Cardiac muscle cell (in vitro differentiated cells and primary cell): Measurements from ENCODE around the gene YPEL1. TPM values are rescaled to one million over a fixed set of nuclear protein-coding genes. Genes with fewer than 3 reads are reported as not detected.

Source experiments
- DNase-seq, 2 donors: peaks; one replicate each; pipeline versions ENCODE4 v3.0.0 to v3.0.0-alpha.2; 2010 to 2017; ENCODE audit warnings: low read depth in 1 of 2, low spot score in 1 of 2
- H3K27ac ChIP-seq: fragments of 200-600 bp; sonication (generic); 2 replicates; pipeline ENCODE4 v1.5.1; 2016
- H3K27me3 ChIP-seq: fragments of 200-600 bp; sonication (generic); 2 replicates; pipeline ENCODE4 v1.6.0; 2016; ENCODE audit warnings: control low read depth
- H3K36me3 ChIP-seq: fragments of 200-600 bp; sonication (generic); 2 replicates; pipeline ENCODE4 v1.5.1; 2016; ENCODE audit warnings: control low read depth
- H3K4me1 ChIP-seq: fragments of 200-600 bp; sonication (generic); 2 replicates; pipeline ENCODE4 v1.8.1; 2017; ENCODE audit warnings: low read depth, mild to moderate bottlenecking, mixed run types
- H3K4me3 ChIP-seq: fragments of 200-600 bp; sonication (generic); 2 replicates; pipeline ENCODE4 v1.5.1; 2016; ENCODE audit warnings: mild to moderate bottlenecking
- H3K9me3 ChIP-seq: fragments of 200-600 bp; sonication (generic); 2 replicates; pipeline ENCODE4 v1.5.1; 2017; ENCODE audit warnings: low read depth, mild to moderate bottlenecking, control low read depth
- CTCF ChIP-seq: IDR thresholded peaks from 2 replicates; pipeline ENCODE4 v1.5.1; 2012; ENCODE audit warnings: low read depth, mild to moderate bottlenecking, low read length
- polyA plus RNA-seq: library from polyadenylated mRNA; unstranded; fragments of >200 nt; fragmentation: Nextera tagmentation; extraction: Ambion mirVana; gene quantifications from 2 replicates; pipeline ENCODE4 v1.2.1, GENCODE V29; 2016
- total RNA-seq: library from RNA; depleted of rRNA; stranded (reverse); fragments of >200 nt; gene quantifications from 2 replicates; pipeline ENCODE4 v1.2.3, GENCODE V29; 2016

Gene YPEL1
- total and polyA plus RNA-seq, 2 experiments from 2014 or later, result 20.4 to 22.4 TPM

GRCh38 chr22:21690401-21690801, 45.2 kb downstream of the YPEL1 start:
- Histone ChIP-seq H3K27me3 (no peaks in the 10 kb centered on the region), H3K36me3 (peaks cover 8% of the 10 kb centered on the region), H3K9me3 (no peaks in the 10 kb centered on the region), H3K27ac (peak overlapping the region; percentile 23), H3K4me1 (no peaks in the 10 kb centered on the region), H3K4me3 (no peak overlapping the region)
- no peak for DNase-seq
- no peak for TF ChIP-seq CTCF

GRCh38 chr22:21688706-21689381, 46.8 kb downstream of the YPEL1 start:
- no peak for DNase-seq
- H3K9me3 ChIP-seq, result no peaks in the 10 kb centered on the region
- H3K4me3 ChIP-seq, result no peak overlapping the region
- no peak for TF ChIP-seq CTCF
- no peaks in the 10 kb centered on the region for H3K4me1 ChIP-seq
- no peak overlapping the region for H3K27ac ChIP-seq
- H3K36me3 ChIP-seq, result peaks cover 16% of the 10 kb centered on the region
- no peaks in the 10 kb centered on the region for H3K27me3 ChIP-seq

GRCh38 chr22:21688341-21688705, 47.3 kb downstream of the YPEL1 start:
- Histone ChIP-seq H3K27ac (no peak overlapping the region), H3K4me1 (no peaks in the 10 kb centered on the region), H3K36me3 (peaks cover 12% of the 10 kb centered on the region), H3K27me3 (no peaks in the 10 kb centered on the region), H3K4me3 (no peak overlapping the region), H3K9me3 (no peaks in the 10 kb centered on the region)
- no peak for DNase-seq
- no peak for TF ChIP-seq CTCF

GRCh38 chr22:21687685-21688259, 47.8 kb downstream of the YPEL1 start:
- no peaks in the 10 kb centered on the region for H3K4me1 ChIP-seq
- H3K27me3 ChIP-seq, result no peaks in the 10 kb centered on the region
- TF ChIP-seq CTCF, result no peak
- no peak overlapping the region for H3K4me3 ChIP-seq
- no peak overlapping the region for H3K27ac ChIP-seq
- H3K9me3 ChIP-seq, result no peaks in the 10 kb centered on the region
- no peak for DNase-seq
- peaks cover 12% of the 10 kb centered on the region for H3K36me3 ChIP-seq

GRCh38 chr22:21686634-21687393, 48.8 kb downstream of the YPEL1 start:
- Histone ChIP-seq H3K9me3 (no peaks in the 10 kb centered on the region), H3K4me3 (no peak overlapping the region), H3K27me3 (no peaks in the 10 kb centered on the region), H3K36me3 (peaks cover 12% of the 10 kb centered on the region), H3K27ac (no peak overlapping the region), H3K4me1 (no peaks in the 10 kb centered on the region)
- no peak for DNase-seq
- no peak for TF ChIP-seq CTCF
